ENCODE results near the gene SLC7A5. TPM values are rescaled to one million over a fixed set of nuclear protein-coding genes. Genes with fewer than 3 reads are reported as not detected.

The SLC7A5 gene
- polyA plus RNA-seq, 6 donors from 2014 or later, result 0.56 to 2.2 (median 1.7) TPM

GRCh38 chr16:87782033-87782432 is 87.3 kb downstream of the SLC7A5 start:
- Mint-ChIP-seq H3K36me3 (no peaks in the 10 kb centered on the region), H3K4me3 (no peak overlapping the region), H3K4me1 (peaks cover 19 to 45% (median 37%) of the 10 kb centered on the region in 3 donors), H3K9me3 (peaks cover 0 to 18% (median 9%) of the 10 kb centered on the region in 7 donors), H3K27me3 (no peaks in the 10 kb centered on the region), H3K27ac (no peak overlapping the region)
- DNase-seq (no peak), ATAC-seq (ENCODE audit: low read depth in 2 of 2) (no peak)

- Mint-ChIP-seq H3K27ac (peak overlapping the region; percentile 94 to 98 (median 96)), H3K4me1 (peaks cover 19 to 45% (median 37%) of the 10 kb centered on the region in 3 donors)
Observed at GRCh38 chr16:87780385-87780989, 88.8 kb downstream of the SLC7A5 start.

More at GRCh38 chr16:87780385-87780989, 88.8 kb downstream of the SLC7A5 start:
- peak overlapping the region; percentile 41 to 83 (median 62) for H3K4me3 Mint-ChIP-seq
- DNase-seq (peak; percentile 66), ATAC-seq (ENCODE audit: low read depth in 2 of 2) (peak; percentile 6 to 12)
- no peaks in the 10 kb centered on the region for H3K27me3 Mint-ChIP-seq
- no peaks in the 10 kb centered on the region for H3K36me3 Mint-ChIP-seq
- peaks cover 0 to 18% (median 9%) of the 10 kb centered on the region in 7 donors for H3K9me3 Mint-ChIP-seq

Other genes with a start within 250 kb of the SLC7A5 start
- gene KLHDC4, start 103.5 kb downstream of the SLC7A5 start, polyA plus RNA-seq (ENCODE audit: low read depth in 6 of 6), result 10 to 100 TPM; 15.9 to 25.5 (median 20.0) TPM
- gene CA5A, start 67.0 kb upstream of the SLC7A5 start, polyA plus RNA-seq (ENCODE audit: low read depth in 6 of 6), result not detected
- 10 to 100 TPM; 24.3 to 40.1 (median 28.5) TPM for gene BANP, start 81.9 kb upstream of the SLC7A5 start, polyA plus RNA-seq (ENCODE audit: low read depth in 6 of 6)